Fibroblast of the conjunctiva (primary cell): ENCODE results near the gene SETDB1.

Experiments used
- DNase-seq: peaks from one replicate; pipeline ENCODE4 v3.0.0-alpha.2; 2010; ENCODE audit warnings: low read depth

SETDB1 gene

DNA sequence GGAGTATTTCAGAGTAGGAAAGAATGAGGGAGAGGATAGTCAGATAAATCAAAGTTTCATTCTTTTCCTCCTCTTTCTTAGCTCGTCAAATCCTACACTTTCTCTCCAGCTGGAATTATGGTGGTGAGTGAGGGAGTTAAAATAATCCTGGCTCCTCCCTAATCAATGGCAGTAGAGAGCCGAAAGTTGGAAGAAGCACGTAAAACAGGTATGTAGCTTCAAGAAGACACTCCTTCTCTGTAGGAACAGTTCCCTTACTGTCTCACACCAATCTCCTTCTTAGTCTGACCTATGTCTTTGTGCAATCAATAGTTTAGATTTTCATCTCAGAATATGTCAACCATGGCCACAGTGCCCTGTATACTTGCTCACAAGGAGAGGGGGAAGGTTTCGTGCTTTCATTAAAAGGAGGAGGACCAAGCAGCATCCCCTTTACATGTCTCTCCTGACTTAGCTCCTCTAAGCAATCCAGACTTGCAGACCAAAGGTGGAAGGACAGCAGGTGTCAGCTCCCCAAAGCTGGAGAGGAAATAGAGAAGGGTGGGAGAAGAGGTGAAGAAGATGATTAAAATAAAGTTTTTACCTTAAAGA is 79.7 kb downstream of the SETDB1 start:
- no peak for DNase-seq

DNA sequence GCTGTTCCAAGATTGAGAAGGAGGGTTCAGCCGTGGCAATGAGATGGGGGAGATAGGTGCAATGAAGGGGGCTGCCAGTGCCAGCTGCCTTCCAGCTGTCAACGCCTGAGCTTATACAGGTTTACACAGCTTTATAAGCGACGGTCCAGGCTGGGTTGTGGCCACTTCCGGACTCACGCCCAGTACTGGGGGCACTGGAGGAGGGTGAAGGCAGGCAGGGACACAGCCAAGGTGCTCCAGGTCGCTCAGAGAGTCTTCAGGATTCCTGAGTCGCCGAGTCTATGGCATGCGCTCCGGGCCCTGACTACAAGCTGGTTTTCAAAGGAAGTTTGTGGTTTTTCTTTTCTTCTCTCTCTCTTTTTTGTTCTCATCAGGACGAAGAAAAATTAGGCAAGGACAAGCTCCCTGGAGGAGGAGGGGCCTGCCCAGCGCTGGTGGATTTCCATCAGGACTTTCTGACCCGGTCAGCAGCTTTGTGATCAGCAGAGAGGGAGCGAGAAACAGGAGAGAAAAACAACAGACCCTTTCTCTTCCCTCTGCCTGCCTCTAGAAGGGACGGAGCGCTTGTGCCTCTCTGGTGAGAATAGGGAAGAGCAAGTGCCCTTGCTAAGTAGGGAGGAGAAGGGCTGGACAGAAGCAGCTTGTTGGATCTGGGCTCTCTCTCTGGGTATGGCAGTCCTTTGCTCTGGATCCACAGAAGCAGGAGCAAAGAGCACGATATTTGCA is 80.3 kb downstream of the SETDB1 start, which contains the start of gene MINDY1:
Gene MINDY1, minus strand, starts transcription at position 576 of the 726 bp plus-strand sequence. CDS start 4,285 bp downstream, outside the sequence.
- DNase-seq, result peak; percentile 84

DNA sequence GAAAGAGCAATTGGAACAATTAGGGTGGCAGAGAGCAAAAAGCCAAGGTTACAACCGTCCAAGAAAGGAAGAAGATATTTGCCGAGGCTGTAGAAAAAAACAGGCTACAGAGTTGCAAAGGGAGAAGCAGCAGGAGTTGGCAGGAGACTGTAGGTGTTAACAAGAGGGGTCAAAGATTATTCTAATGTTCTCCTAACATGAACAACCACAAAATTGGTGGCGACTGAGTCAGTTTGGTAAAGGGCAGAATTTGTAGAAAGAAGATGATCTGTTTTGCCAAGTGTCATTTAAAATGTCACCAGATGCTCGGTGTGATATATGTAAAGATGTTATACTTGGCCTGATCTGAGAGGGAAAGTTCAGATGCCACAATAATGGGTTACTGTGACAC is 81.7 kb downstream of the SETDB1 start:
- DNase-seq, result no peak

DNA sequence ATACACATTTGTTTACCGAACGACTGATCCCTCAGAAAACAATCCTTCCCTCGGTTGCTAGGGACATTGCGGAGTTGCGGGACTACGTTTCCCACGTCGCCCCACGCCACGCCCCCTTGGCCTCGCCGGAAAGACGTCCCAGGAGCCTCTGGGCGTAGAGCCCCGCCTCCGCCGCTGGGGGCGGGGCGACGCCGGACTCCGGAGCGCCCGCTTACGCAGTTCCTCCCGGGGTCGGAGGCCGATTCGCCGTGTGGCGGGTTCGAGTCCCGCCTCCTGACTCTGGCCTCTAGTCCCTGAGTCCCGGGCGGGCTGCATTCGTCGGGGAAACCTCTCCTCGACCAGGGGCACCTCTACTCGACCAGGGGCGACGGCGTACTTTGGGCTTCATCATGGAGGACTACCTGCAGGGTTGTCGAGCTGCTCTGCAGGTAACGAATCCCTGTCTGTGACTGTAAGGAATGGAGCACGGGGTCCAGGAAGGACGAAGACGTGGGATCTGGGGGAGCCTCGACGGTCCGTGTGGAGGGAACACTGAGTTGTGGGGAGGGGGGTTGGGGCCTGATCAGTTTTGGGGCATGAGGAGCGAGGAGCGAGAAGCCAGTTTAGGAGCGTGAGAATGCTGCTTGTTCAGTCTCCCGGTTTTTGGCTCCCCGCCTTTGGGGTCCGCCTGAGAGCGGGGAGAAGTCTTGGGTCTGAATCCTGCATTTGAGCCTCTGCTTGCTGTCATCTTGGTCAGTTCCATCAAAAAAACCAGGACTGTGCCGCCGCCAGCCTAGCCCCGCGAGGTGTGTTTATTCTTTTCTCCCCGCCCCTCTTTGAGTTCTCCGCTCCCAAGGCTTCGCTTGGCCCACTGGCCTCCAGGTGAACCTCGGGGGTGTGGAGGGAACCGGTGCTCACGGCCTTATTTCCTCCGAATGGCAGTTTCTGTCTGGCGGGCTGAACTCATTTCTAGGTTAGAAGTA is 82.4 kb downstream of the SETDB1 start, which contains the start of gene PRUNE1:
Gene PRUNE1, plus strand, starts transcription at position 206 of the 962 bp plus-strand sequence. Its CDS starts 184 bp downstream, at position 390.
- peak; percentile 97 for DNase-seq

DNA sequence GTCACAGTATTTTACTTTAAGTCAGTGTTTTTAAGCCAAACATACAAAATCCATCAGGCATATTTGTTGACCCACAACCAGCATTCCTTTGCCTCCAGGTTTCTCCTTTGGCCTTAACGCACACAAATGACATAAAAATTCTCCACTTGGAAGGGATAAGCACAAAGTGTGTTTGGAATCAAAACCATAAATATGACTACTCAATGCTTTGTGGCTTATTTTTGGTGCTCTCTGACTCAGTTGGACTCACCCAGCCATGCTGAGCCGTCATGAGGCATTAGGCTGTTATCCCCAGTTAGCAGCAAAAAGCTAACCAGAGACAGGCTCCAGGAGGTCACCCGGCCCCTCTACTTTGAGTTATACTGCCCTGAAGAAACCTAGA is 83.0 kb downstream of the SETDB1 start:
- no peak for DNase-seq

DNA sequence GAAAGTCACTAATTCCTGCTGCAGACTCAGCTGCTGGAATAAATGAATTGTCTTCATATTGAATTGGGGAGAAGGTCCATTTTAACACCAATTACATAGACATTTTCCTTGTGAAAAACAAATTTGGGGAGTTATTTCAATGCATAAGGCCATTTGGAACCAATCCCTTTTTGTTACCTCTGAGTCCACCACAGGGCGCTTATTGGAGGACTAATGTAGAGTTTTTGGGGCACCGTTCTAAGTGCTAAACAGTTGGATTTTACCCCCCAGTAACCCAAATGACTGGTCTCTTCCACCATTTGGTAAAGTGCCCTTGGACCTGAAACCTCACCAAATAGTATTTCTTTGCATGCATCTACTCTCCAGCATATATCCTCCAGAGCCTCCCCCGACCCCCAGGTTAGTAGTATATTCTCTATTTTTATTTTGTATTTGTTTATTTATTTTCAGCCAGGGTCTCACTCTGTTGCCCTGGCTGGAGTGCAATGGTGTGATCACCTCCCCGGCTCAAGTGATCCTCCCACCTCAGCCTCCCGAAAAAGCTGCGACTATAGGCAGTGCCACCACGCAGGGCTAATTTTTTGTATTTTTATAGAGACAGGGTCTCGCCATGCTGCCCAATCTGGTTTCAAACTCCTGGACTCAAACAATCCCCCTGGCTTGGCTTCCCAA is 83.6 kb downstream of the SETDB1 start:
- no peak for DNase-seq

DNA sequence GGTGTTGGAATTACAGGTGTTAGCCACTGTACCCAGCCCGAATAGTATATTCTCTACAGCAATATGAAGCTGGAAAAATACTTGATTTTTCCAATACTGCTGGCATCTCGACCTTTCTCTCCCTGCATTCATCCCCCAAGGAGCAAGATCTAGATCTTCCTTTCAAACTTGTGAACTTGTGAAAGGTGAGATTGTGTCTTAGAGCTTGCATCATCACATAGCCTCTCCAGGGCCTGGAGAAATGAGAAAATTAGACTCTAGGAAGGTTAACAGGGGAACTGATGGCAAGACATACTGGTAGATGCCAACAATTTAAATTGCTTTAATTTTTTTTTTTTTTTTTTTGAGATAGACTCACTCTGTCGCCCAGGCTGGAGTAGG is 84.2 kb downstream of the SETDB1 start:
- no peak for DNase-seq

DNA sequence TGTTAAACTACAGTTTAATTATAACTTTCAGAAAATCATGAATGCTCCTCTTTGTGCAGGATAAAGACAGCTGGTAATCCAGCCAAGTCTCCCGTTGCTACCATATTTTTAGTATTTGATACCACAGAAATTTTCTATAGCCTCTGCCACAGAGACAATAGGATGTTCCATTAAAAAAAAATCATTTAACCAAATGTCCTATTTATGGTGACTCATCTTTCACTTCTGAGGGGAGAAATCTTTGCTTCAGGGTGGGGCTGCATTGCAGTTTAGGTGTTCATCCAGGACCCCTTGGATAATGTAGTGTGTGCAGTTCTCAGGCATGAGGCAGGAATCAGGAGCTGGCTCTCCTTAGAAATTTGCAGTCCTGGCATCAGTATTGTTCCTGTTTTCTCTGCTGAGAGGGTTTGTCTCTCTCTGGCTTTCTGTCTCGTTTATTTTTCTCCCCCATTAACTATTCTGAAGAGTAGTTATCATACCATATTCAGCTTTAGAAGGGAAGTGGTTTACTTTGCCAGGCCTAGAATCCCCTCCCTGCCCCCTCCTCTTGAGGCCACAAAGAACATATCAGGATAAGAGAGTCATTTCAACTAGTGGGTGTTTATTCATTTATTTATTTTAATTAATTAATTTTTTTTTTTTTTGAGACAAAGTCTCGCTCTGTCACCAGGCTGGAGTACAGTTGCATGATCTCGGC is 85.1 kb downstream of the SETDB1 start:
- no peak for DNase-seq

DNA sequence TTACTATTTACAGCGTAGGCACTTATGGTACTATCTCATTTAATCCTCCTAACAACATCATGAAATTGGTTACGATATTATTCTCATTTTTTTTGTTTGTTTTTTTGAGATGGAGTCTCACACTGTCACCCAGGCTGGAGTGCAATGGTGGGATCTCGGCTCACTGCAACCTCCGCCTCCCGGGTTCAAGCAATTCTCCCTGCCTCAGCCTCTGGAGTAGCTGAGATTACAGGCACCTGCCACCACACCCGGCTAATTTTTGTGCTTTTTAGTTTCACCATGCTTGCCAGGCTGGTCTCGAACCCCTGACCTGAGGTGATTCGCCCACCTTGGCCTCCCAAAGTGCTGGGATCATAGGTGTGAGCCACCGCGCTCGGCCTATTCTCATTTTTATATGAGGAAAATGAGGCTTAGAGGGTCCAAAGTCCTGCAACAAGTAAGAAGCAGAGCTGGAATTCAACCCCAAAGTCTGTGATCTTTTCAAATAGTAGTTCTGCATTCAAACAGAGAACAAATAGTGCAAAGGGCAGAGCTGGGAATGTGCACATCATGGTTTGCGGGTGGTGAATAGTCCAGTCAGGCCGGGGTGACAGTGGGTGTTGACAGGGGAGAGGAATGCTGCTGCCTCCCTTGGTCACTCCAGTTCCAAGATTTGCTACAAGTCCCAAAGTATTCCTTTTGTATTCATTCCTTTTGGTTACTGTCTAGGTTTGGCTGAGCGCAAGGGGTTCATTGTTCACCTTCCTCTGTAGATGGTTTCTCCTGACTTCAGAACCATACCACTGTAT is 86.7 kb downstream of the SETDB1 start:
- DNase-seq, result no peak

DNA sequence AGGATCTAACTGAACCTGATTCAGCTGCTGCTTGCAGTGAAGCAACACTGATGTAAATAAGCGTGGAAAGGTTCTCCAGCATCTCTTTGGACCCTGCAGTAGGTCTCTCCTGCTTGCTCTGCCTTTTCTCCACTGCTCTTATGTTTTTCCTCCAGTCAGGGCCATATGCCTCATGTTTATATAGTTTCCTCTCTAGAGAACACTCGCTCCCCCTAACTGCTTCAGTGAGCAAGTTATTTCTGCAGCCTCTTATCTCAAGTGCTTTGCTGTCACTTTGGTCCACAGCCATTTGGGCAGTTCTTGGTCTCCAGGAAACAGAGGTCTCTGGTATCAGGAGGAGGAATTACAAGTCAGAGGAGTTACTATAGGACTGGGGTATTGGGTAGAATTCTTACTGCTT is 87.4 kb downstream of the SETDB1 start:
- DNase-seq, result no peak
